Transverse colon (tissue), 4 donors: ENCODE data around the gene CYP1A1.

Experiments used
- CTCF ChIP-seq, 5 experiments: fragments of 200-600 bp in 3 of 5; fragments of 450-650 bp in 2 of 5; sonication (generic) in 3 of 5; IDR thresholded peaks; 1 replicate in 2 of 5; 2 replicates in 3 of 5; pipeline ENCODE4 v1.5.1; 2016 to 2017; ENCODE audit warnings: antibody characterized with exemption in 5 of 5, inconsistent platforms in 3 of 5, mild to moderate bottlenecking in 2 of 5, moderate library complexity in 1 of 5
- POLR2A ChIP-seq: fragments of 450-650 bp; IDR thresholded peaks from one replicate; pipeline ENCODE4 v1.6.1; 2016; ENCODE audit warnings: antibody characterized with exemption, mild to moderate bottlenecking, moderate library complexity
- POLR2AphosphoS5 ChIP-seq, 3 donors: sonication (generic); formaldehyde crosslinking; IDR thresholded peaks; one replicate each; pipeline ENCODE4 v1.6.1; 2016; ENCODE audit warnings: antibody characterized with exemption in 3 of 3

- TF ChIP-seq CTCF (IDR thresholded peaks at IDR 0.05) (no peak), POLR2AphosphoS5 (IDR thresholded peaks at IDR 0.05) (no peak), POLR2A (no peak)
Measured at GRCh38 chr15:74709892-74710291, 15.4 kb downstream of the CYP1A1 start.
